BJ (cell line): Measurements from ENCODE around the gene LRRC17. TPM values are rescaled to one million over a fixed set of nuclear protein-coding genes. Genes with fewer than 3 reads are reported as not detected.

Source experiments
- CTCF ChIA-PET: fragments of 350-600 bp; formaldehyde crosslinking; extraction: SDS; loops from one replicate; lab custom pipeline; 2021; ENCODE audit warnings: antibody characterized with exemption, inconsistent platforms; lab: Yijun Ruan, JAX
- POLR2A ChIA-PET: fragments of 300-600 bp; sonication (Branson Sonifier 250); formaldehyde crosslinking; extraction: SDS; loops from one replicate; lab custom pipeline; 2021; ENCODE audit warnings: antibody characterized with exemption; lab: Charles Lee
- DNase-seq: peaks from one replicate; pipeline ENCODE4 v3.0.0-alpha.2; 2011; ENCODE audit warnings: low read depth
- H3K27me3 ChIP-seq: 2 replicates; pipeline ENCODE4 v1.6.0; 2011; ENCODE audit warnings: low read length; ENCODE audit not compliant: control insufficient read depth, insufficient read depth
- H3K36me3 ChIP-seq: 2 replicates; pipeline ENCODE4 v1.5.1; 2011; ENCODE audit warnings: low read length; ENCODE audit not compliant: control insufficient read depth, insufficient read depth
- H3K4me3 ChIP-seq: 2 replicates; pipeline ENCODE4 v1.5.1; 2011; ENCODE audit warnings: low read depth, mild to moderate bottlenecking, control low read depth, low read length
- CTCF ChIP-seq: IDR thresholded peaks from 2 replicates; pipeline ENCODE4 v1.5.1; 2011; ENCODE audit warnings: low read depth, mild to moderate bottlenecking, control low read depth, inconsistent platforms, low read length, moderate library complexity; ENCODE audit not compliant: insufficient read depth
- polyA plus RNA-seq: library from polyadenylated mRNA; depleted of rRNA; stranded (reverse); fragments of >200 nt; gene quantifications from 2 replicates; pipeline ENCODE4 v1.2.3, GENCODE V29; 2011

The LRRC17 gene
- polyA plus RNA-seq, 1 experiment: 2.4 TPM

GRCh38 chr7:102942181-102942866, 29.5 kb downstream of the LRRC17 start:
- Histone ChIP-seq H3K36me3 (no peaks in the 10 kb centered on the region), H3K27me3 (no peaks in the 10 kb centered on the region), H3K4me3 (no peak overlapping the region)
- TF ChIP-seq CTCF: no peak
- no peak for DNase-seq
- ChIA-PET POLR2A (no interaction called here), CTCF (no interaction called here)

GRCh38 chr7:102942868-102943267, 30.1 kb downstream of the LRRC17 start:
- TF ChIP-seq CTCF: no peak
- H3K27me3 ChIP-seq: no peaks in the 10 kb centered on the region
- no peaks in the 10 kb centered on the region for H3K36me3 ChIP-seq
- ChIA-PET POLR2A (no interaction called here), CTCF (no interaction called here)
- no peak for DNase-seq
- no peak overlapping the region for H3K4me3 ChIP-seq

GRCh38 chr7:102943423-102944169, 30.8 kb downstream of the LRRC17 start:
- H3K4me3 ChIP-seq: no peak overlapping the region
- no peaks in the 10 kb centered on the region for H3K27me3 ChIP-seq
- ChIA-PET CTCF (interaction anchor here (1.1 kb wide), 1 partner anchor 9 kb away, joined by 3 read pairs; no protein-coding TSS in a partner anchor), POLR2A (no interaction called here)
- DNase-seq: no peak
- no peaks in the 10 kb centered on the region for H3K36me3 ChIP-seq
- no peak for TF ChIP-seq CTCF

- no peak for TF ChIP-seq CTCF
- Histone ChIP-seq H3K36me3 (no peaks in the 10 kb centered on the region), H3K27me3 (no peaks in the 10 kb centered on the region), H3K4me3 (no peak overlapping the region)
- CTCF ChIA-PET: interaction anchor here (1.1 kb wide), 1 partner anchor 8 kb away, joined by 3 read pairs; no protein-coding TSS in a partner anchor
- no peak for DNase-seq
- POLR2A ChIA-PET: no interaction called here
Observed at GRCh38 chr7:102944241-102944640, 31.4 kb downstream of the LRRC17 start.

GRCh38 chr7:102951839-102952238, 39.0 kb downstream of the LRRC17 start:
- Histone ChIP-seq H3K27me3 (no peaks in the 10 kb centered on the region), H3K36me3 (no peaks in the 10 kb centered on the region), H3K4me3 (no peak overlapping the region)
- ChIA-PET CTCF (interaction anchor here (0.6 kb wide), 1 partner anchor 8 kb away, joined by 3 read pairs; no protein-coding TSS in a partner anchor), POLR2A (no interaction called here)
- no peak for TF ChIP-seq CTCF
- DNase-seq: no peak
